ENCODE data around the gene SAXO1.

SAXO1 gene

DNA sequence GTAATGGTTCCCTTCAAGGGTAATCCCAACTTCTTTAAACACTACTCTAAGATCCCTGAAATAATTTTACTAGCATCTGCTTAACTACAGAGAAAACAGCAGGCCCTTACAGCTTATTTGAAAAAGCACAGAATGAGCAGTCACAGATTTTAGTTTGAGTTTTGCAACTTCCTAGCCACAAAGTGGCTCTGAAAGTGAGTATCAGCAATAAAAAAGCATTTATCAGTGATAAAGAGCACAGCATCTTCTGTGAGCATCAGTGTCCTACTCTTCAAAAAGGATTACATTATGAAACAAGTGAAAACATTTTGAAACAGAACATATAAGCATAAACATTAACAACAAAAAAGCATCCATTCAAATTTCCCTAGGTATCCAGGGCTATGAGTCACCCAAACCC lies 45.0 kb downstream of the SAXO1 start:
- no peak for TF ChIP-seq SPI1 (IDR thresholded peaks at IDR 0.05; ENCODE audit: low read depth, low read length)
- no peak for TF ChIP-seq PAX5 (IDR thresholded peaks at IDR 0.05; ENCODE audit: insufficient read depth, low read length, severe bottlenecking)
- TF ChIP-seq POLR2A (IDR thresholded peaks at IDR 0.05; ENCODE audit: low read depth, low read length): no peak
- TF ChIP-seq POLR2AphosphoS5 (IDR thresholded peaks at IDR 0.05; ENCODE audit: low read depth, low read length): no peak
- no peak for TF ChIP-seq TAF1 (IDR thresholded peaks at IDR 0.05; ENCODE audit: low read depth, low read length)
- FAIRE-seq (no peak), DNase-seq (ENCODE audit: insufficient read length, low spot score) (no peak)

DNA sequence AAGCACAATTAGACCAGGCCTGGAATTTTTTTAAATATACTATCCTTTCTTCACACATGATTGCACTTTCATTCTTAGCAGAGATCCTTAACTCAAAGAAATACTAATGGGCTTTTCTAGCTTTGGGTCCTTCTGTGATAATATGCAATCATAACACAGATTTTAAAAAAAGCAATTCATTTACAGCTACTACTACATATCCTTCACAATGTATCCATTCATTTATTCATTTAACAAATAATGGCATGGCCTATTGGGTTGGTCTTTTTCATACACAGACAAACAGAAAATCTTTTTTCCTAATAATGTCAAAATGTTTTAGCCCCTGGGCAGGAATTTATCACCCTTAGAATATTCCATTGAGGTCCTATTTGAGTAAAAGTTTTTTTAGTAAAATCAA lies 47.0 kb downstream of the SAXO1 start:
- no peak for FAIRE-seq
- DNase-seq (ENCODE audit: insufficient read length, low spot score): no peak
- no peak for TF ChIP-seq POLR2A (IDR thresholded peaks at IDR 0.05; ENCODE audit: low read depth, low read length)
- no peak for TF ChIP-seq POU2F2 (IDR thresholded peaks at IDR 0.05; ENCODE audit: low read depth, low read length)
- TF ChIP-seq TAF1 (IDR thresholded peaks at IDR 0.05; ENCODE audit: low read depth, low read length): no peak
- TF ChIP-seq PAX5 (IDR thresholded peaks at IDR 0.05; ENCODE audit: insufficient read depth, low read length, severe bottlenecking): no peak
- no peak for TF ChIP-seq POLR2AphosphoS5 (IDR thresholded peaks at IDR 0.05; ENCODE audit: low read depth, low read length)
- no peak for TF ChIP-seq SPI1 (IDR thresholded peaks at IDR 0.05; ENCODE audit: low read depth, low read length)

- DNase-seq (ENCODE audit: insufficient read length, low spot score) (no peak), FAIRE-seq (no peak)
- TF ChIP-seq PAX5 (IDR thresholded peaks at IDR 0.05; ENCODE audit: insufficient read depth, low read length, severe bottlenecking): no peak
- no peak for TF ChIP-seq POU2F2 (IDR thresholded peaks at IDR 0.05; ENCODE audit: low read depth, low read length)
- TF ChIP-seq SPI1 (IDR thresholded peaks at IDR 0.05; ENCODE audit: low read depth, low read length): no peak
- no peak for TF ChIP-seq POLR2AphosphoS5 (IDR thresholded peaks at IDR 0.05; ENCODE audit: low read depth, low read length)
- TF ChIP-seq POLR2A (IDR thresholded peaks at IDR 0.05; ENCODE audit: low read depth, low read length): no peak
- TF ChIP-seq TAF1 (IDR thresholded peaks at IDR 0.05; ENCODE audit: low read depth, low read length): no peak
Observed at GRCh38 chr9:18985464-18985951, 47.5 kb downstream of the SAXO1 start.

GRCh38 chr9:18982262-18982620 lies 50.8 kb downstream of the SAXO1 start:
- no peak for TF ChIP-seq POU2F2 (IDR thresholded peaks at IDR 0.05; ENCODE audit: low read depth, low read length)
- no peak for TF ChIP-seq POLR2A (IDR thresholded peaks at IDR 0.05; ENCODE audit: low read depth, low read length)
- no peak for TF ChIP-seq POLR2AphosphoS5 (IDR thresholded peaks at IDR 0.05; ENCODE audit: low read depth, low read length)
- no peak for DNase-seq (ENCODE audit: insufficient read length, low spot score)
- no peak for FAIRE-seq

- FAIRE-seq: no peak
- DNase-seq (ENCODE audit: insufficient read length, low spot score): no peak
- no peak for TF ChIP-seq POLR2AphosphoS5 (IDR thresholded peaks at IDR 0.05; ENCODE audit: low read depth, low read length)
- no peak for TF ChIP-seq POLR2A (IDR thresholded peaks at IDR 0.05; ENCODE audit: low read depth, low read length)
- no peak for TF ChIP-seq TAF1 (IDR thresholded peaks at IDR 0.05; ENCODE audit: low read depth, low read length)
- TF ChIP-seq POU2F2 (IDR thresholded peaks at IDR 0.05; ENCODE audit: low read depth, low read length): no peak
- no peak for TF ChIP-seq PAX5 (IDR thresholded peaks at IDR 0.05; ENCODE audit: insufficient read depth, low read length, severe bottlenecking)
- no peak for TF ChIP-seq SPI1 (IDR thresholded peaks at IDR 0.05; ENCODE audit: low read depth, low read length)
Observed at GRCh38 chr9:18981476-18982261, 51.3 kb downstream of the SAXO1 start.

- FAIRE-seq: no peak
- no peak for DNase-seq (ENCODE audit: insufficient read length, low spot score)
- TF ChIP-seq POU2F2 (IDR thresholded peaks at IDR 0.05; ENCODE audit: low read depth, low read length) (no peak), POLR2AphosphoS5 (IDR thresholded peaks at IDR 0.05; ENCODE audit: low read depth, low read length) (no peak), POLR2A (IDR thresholded peaks at IDR 0.05; ENCODE audit: low read depth, low read length) (no peak), SPI1 (IDR thresholded peaks at IDR 0.05; ENCODE audit: low read depth, low read length) (no peak), PAX5 (IDR thresholded peaks at IDR 0.05; ENCODE audit: insufficient read depth, low read length, severe bottlenecking) (no peak), TAF1 (IDR thresholded peaks at IDR 0.05; ENCODE audit: low read depth, low read length) (no peak)
Observed at GRCh38 chr9:18980189-18980588, 52.8 kb downstream of the SAXO1 start.

- no peak for TF ChIP-seq POU2F2 (IDR thresholded peaks at IDR 0.05; ENCODE audit: low read depth, low read length)
- TF ChIP-seq TAF1 (IDR thresholded peaks at IDR 0.05; ENCODE audit: low read depth, low read length): no peak
- no peak for TF ChIP-seq POLR2A (IDR thresholded peaks at IDR 0.05; ENCODE audit: low read depth, low read length)
- FAIRE-seq (no peak), DNase-seq (ENCODE audit: insufficient read length, low spot score) (no peak)
Observed at GRCh38 chr9:18979367-18979766, 53.6 kb downstream of the SAXO1 start.

- FAIRE-seq (no peak), DNase-seq (ENCODE audit: insufficient read length, low spot score) (no peak)
- TF ChIP-seq POLR2A (IDR thresholded peaks at IDR 0.05; ENCODE audit: low read depth, low read length) (no peak), POU2F2 (IDR thresholded peaks at IDR 0.05; ENCODE audit: low read depth, low read length) (no peak), TAF1 (IDR thresholded peaks at IDR 0.05; ENCODE audit: low read depth, low read length) (no peak), POLR2AphosphoS5 (IDR thresholded peaks at IDR 0.05; ENCODE audit: low read depth, low read length) (no peak), PAX5 (IDR thresholded peaks at IDR 0.05; ENCODE audit: insufficient read depth, low read length, severe bottlenecking) (no peak)
Observed at GRCh38 chr9:18978188-18978587, 54.8 kb downstream of the SAXO1 start.

DNA sequence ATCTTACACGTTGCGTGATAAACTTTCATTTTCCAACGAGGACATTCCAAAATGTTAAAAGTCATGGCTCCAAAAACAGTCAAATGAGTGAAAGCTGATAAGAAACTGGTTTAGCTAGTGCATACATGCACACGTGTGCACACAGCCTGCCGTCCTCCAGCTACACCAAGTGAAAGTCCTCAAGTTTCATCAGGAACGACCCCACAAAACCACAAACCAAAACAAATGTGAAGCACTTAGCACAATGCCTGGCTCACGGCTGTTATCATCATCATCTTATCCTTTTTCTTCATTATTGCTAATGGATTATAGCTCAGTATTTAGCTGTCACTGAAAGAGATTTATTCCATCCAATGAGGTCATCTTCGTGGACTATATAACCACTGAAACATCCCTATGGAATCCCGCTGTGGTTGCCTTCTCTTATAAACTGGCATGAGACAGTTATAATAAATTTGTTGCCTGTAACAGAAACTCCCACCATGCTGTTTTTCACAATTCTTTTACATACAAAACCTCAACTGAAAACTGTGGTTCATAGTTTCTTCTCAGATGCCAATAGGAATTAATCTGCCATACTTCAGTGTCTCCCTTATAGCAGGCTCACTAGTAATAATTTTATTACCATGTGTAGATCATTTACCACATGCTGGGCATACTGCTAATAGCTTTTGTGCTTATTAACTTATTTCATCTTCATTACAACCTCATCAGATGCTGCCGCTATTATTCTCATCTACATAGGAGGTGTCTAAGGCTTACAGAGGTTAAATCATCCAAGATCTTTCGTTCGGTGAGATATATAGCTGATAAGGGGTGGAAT lies 56.1 kb downstream of the SAXO1 start:
- FAIRE-seq (no peak), DNase-seq (ENCODE audit: insufficient read length, low spot score) (no peak)
- TF ChIP-seq TAF1 (IDR thresholded peaks at IDR 0.05; ENCODE audit: low read depth, low read length) (no peak), POLR2AphosphoS5 (IDR thresholded peaks at IDR 0.05; ENCODE audit: low read depth, low read length) (no peak), POU2F2 (IDR thresholded peaks at IDR 0.05; ENCODE audit: low read depth, low read length) (no peak), PAX5 (IDR thresholded peaks at IDR 0.05; ENCODE audit: insufficient read depth, low read length, severe bottlenecking) (no peak), SPI1 (IDR thresholded peaks at IDR 0.05; ENCODE audit: low read depth, low read length) (no peak), POLR2A (IDR thresholded peaks at IDR 0.05; ENCODE audit: low read depth, low read length) (no peak)

All from GM12891 (cell line).